NCI-H2227 (cell line): ENCODE measurements around the gene LCE3A.

Source experiments
- DNase-seq: peaks from one replicate; lab custom pipeline; 2025; ENCODE audit not compliant: unreplicated experiment; lab: John Stamatoyannopoulos, UW

LCE3A gene

GRCh38 chr1:152577168-152577567, 45.7 kb downstream of the LCE3A start:
- no peak for DNase-seq
